ENCODE measurements around the gene BPTF.

DNA sequence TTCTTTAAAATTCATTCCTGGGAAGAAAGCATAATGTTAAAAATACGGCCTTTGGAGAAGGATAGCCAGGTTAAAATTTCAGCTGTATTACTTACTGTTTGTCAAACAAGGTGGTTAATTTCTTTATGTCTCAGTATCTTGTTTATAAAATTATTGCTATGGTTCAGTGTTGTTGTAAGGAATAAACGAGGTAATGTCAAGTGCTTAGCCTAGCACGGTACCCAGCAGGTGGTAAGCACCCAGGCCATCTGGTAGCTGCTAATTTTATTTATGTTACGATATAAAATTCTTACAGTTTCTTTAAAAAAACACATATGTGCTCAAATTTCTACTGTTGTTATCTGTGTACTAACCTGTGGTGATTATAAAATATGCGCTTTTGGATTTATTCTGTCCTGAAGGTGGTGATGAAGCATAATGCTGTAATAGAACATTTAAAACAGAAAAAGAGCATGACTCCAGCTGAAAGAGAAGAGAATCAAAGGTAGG is 122.1 kb downstream of the BPTF start:
- TF ChIP-seq RBM39 (IDR thresholded peaks at IDR 0.05; ENCODE audit: low read depth, low read length, poor library complexity, severe bottlenecking) (no peak), POLR2A (IDR thresholded peaks at IDR 0.05; ENCODE audit: insufficient read depth in 1 of 2, low read depth in 2 of 2, low read length in 2 of 2) (no peak), ZNF557 (CRISPR knock-in tag; IDR thresholded peaks at IDR 0.05) (no peak), JUND (CRISPR knock-in tag; IDR thresholded peaks at IDR 0.05) (no peak), RAD21 (CRISPR knock-in tag; IDR thresholded peaks at IDR 0.05) (no peak), ZNF382 (CRISPR knock-in tag; IDR thresholded peaks at IDR 0.05; ENCODE audit: borderline replicate concordance) (no peak), MTF1 (CRISPR knock-in tag; IDR thresholded peaks at IDR 0.05) (no peak), NFYB (CRISPR knock-in tag; IDR thresholded peaks at IDR 0.05) (no peak), POLR2AphosphoS5 (IDR thresholded peaks at IDR 0.05; ENCODE audit: low read depth, low read length) (no peak)
- TF ChIP-seq, protein P1, sequence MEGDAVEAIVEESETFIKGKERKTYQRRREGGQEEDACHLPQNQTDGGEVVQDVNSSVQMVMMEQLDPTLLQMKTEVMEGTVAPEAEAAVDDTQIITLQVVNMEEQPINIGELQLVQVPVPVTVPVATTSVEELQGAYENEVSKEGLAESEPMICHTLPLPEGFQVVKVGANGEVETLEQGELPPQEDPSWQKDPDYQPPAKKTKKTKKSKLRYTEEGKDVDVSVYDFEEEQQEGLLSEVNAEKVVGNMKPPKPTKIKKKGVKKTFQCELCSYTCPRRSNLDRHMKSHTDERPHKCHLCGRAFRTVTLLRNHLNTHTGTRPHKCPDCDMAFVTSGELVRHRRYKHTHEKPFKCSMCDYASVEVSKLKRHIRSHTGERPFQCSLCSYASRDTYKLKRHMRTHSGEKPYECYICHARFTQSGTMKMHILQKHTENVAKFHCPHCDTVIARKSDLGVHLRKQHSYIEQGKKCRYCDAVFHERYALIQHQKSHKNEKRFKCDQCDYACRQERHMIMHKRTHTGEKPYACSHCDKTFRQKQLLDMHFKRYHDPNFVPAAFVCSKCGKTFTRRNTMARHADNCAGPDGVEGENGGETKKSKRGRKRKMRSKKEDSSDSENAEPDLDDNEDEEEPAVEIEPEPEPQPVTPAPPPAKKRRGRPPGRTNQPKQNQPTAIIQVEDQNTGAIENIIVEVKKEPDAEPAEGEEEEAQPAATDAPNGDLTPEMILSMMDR (CRISPR knock-in tag; IDR thresholded peaks at IDR 0.05) = no peak
- TF ChIP-seq, protein P2, sequence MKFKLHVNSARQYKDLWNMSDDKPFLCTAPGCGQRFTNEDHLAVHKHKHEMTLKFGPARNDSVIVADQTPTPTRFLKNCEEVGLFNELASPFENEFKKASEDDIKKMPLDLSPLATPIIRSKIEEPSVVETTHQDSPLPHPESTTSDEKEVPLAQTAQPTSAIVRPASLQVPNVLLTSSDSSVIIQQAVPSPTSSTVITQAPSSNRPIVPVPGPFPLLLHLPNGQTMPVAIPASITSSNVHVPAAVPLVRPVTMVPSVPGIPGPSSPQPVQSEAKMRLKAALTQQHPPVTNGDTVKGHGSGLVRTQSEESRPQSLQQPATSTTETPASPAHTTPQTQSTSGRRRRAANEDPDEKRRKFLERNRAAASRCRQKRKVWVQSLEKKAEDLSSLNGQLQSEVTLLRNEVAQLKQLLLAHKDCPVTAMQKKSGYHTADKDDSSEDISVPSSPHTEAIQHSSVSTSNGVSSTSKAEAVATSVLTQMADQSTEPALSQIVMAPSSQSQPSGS (CRISPR knock-in tag; IDR thresholded peaks at IDR 0.05) = no peak

Measured in HepG2 (cell line).